HG03280 (cell line): Measurements from ENCODE around the gene METTL27.
"Not testable (repeated sequence)": the region's sequence is repeated elsewhere in the genome, so short reads cannot be mapped to it uniquely, and the experiment has no call there.

Experiments used
- ATAC-seq: cut with Tn5 transposase; IDR thresholded peaks from one replicate; pipeline ENCODE4 v1.9.1; 2021; ENCODE audit warnings: mild to moderate bottlenecking, moderate library complexity; ENCODE audit not compliant: unreplicated experiment

Gene METTL27

DNA sequence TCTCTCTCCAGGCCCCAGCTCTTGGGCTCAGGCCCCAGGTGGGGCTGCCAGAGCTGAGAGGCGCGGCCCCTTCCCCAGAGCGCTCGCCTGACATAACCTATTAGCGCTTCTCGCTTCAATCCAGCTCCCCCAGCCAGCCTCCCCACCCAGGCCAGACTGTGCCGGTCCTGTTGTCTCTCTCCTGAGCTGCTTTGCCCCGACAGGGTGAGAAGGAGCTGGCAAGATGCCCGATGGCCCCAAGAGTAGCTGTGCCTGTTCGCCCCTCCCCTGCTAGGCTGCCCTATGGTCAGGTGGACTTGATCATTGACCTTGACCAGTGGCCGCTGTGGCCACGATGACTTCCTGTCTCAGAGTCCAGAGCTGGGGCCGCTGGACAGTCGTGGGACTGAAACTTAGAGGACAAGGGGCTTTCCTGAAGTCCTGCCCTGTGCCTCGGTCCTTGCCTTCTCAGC lies 27.8 kb upstream of the METTL27 start:
- ATAC-seq: no peak

- ATAC-seq: no peak
Measured at GRCh38 chr7:73869011-73869798, 26.9 kb upstream of the METTL27 start.

GRCh38 chr7:73866446-73866767 lies 24.1 kb upstream of the METTL27 start:
- no peak for ATAC-seq

DNA sequence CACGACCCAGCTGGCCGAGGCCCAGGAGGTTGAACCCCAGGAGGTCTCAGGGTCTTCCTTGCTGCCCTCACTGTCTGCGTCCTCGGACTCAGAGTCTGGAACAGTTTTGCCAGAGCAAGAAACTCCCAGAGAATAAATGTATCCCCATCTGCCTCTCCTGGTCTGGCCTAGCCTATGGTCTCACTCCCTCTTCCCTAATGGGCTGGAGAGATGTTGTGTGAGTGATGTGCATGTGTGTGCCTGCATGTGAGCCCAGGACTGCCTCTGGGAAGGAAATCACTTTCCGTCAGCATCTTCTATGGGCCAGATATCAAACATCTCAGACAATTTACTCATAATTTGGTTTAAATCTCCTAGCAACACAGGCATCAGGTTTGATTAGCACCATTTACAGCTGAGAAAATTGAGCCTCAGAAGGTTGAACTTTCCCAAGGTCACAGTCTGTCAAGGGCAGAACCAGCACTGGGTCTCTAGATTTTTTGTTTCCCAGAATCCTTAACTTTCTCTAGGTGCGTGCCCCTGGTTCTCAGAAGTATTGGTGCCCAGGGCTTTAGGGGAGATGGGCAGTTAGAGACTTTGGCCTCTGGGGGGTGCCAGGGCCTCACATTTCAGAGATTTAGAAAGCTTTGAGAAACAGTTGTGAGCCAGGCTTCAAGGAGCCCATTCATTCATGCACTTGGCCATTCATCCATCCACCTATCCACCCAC lies 23.6 kb upstream of the METTL27 start:
- ATAC-seq: no peak

GRCh38 chr7:73864981-73865711 lies 22.8 kb upstream of the METTL27 start:
- no peak for ATAC-seq

DNA sequence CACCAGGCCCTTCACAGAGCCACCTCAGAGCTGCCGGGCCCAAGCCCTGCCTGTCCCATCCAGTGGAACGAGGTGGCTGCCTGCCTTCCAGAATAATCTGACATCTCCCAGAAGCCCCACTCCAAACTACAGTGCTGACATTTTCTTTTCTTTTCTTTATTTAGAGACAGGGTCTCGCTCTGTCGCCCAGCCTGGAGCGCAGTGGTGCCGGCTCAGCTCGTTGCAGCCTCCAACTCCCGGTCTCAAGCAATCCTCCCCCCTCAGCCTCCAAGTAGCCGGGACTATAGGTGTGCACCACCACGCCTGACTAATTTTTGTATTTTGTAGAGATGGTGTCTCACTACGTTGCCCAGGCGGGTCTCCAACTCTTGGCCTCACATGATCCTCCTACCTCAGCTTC lies 19.0 kb upstream of the METTL27 start:
- no peak for ATAC-seq

- ATAC-seq: no peak
Measured at GRCh38 chr7:73860859-73861258, 18.5 kb upstream of the METTL27 start, which contains the start of gene TMEM270. Gene TMEM270, plus strand, starts transcription at chr7:73861159. Its CDS starts 36 bp downstream, at chr7:73861195.

- ATAC-seq: no peak
Measured at GRCh38 chr7:73858807-73859206, 16.5 kb upstream of the METTL27 start.

GRCh38 chr7:73856941-73857340 lies 14.6 kb upstream of the METTL27 start:
- ATAC-seq: no peak

DNA sequence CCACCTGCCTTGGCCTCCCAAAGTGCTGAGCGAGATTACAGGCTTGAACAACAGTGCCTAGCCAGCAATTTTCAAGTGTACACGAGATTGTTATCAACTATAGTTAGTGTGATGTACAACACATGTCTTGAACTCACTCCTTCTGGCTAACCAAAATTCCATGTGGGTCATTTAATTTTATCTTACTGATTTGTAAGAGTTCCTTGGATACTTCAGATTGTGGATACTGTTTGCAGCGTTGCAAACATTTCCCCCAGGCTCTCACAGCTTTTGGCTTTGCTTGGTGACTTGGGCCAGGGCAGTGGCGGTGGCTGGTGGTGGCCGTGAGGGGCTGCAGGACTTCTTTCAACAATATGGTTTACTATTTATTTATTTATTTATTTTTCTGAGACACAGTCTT lies 10.2 kb upstream of the METTL27 start:
- no peak for ATAC-seq

DNA sequence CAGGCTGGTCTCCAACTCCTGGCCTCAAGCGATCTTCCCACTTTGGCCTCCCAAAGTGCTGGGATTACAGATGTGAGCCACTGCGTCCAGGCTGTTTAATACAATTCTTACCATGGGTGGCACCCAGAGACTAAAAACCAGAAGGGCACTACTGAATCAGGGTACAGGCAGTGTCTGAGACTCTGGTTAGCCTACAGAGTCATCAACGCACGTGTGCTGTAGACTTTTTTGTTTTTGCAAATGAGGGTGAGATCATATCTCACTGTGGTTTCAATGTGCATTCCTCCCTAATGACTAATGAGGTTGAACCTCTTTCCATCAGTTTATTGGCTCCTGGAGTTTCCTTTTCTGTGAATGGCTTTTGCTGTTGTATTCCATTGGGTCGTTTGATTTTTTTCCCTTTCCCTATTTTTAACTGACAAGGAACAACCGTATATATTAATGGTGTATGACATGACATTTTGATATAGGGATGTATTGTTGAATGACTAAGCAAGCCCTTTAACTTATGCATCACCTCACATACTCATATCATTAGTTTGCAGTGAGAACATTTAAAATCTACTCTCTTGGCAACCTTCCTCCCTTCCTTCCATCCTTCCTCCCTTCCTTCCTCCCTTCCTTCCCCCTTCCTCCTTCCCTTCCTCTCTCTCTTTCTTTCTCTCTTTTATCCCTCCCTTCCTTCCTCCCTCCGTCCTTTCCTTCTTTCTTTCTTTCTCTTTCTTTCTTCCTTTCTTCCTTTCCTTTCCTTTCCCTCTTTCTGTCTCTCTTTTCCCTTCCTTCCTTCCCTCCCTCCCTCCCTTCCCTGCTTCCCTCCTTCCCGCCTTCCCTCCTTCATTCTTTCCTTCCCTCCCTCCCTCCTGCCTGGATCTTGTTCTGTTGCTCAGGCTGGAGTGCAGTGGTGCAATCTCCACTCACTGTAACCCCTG lies 9.4 kb upstream of the METTL27 start:
- ATAC-seq: peak; percentile 81

- no peak for ATAC-seq
Measured at GRCh38 chr7:73850781-73851207, 8.5 kb upstream of the METTL27 start.

DNA sequence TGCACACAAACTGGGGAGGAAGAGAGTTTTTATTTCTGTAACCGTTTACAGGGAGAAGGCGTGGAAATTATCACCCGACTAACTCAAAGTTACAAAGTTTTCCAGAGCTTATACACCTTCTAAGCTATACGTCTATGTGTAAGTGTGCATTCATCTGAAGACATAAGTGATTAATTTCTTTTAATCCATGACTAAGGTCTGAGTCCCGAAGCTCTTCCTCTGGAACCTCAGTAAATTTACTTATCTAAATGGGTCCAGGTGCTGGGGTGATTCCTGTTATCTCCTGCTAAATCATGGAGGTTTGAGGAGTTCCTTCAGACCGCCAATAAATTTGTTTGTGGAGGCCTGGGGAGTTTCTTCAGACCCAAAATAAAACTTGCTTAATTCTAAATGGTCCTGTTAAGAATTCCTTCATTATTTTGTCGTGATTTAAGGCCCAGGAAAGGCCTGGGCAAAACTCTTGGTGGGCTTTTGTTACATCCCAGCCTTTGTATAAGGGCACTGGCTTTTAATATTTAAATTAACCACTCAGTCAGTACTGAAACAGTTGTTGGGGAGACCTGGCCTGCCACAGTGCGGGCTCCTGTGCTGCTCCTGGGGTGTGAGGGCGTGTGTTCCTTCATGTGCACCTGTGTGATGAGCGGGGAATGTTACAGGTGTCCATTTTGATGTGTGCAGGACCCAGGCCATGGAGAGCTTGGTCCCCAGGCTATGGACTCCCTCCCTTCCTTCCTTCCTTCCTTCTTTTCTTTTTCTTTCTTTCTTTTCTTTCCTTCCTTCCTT lies 5.8 kb upstream of the METTL27 start:
- ATAC-seq: no peak

GRCh38 chr7:73845701-73846195 lies 3.4 kb upstream of the METTL27 start:
- ATAC-seq: not testable (repeated sequence)

GRCh38 chr7:73844848-73845460 lies 2.6 kb upstream of the METTL27 start:
- no peak for ATAC-seq

- ATAC-seq: no peak
Measured at GRCh38 chr7:73844131-73844547, 1.8 kb upstream of the METTL27 start.

GRCh38 chr7:73841689-73842066 lies 638 bp downstream of the METTL27 start:
- no peak for ATAC-seq

DNA sequence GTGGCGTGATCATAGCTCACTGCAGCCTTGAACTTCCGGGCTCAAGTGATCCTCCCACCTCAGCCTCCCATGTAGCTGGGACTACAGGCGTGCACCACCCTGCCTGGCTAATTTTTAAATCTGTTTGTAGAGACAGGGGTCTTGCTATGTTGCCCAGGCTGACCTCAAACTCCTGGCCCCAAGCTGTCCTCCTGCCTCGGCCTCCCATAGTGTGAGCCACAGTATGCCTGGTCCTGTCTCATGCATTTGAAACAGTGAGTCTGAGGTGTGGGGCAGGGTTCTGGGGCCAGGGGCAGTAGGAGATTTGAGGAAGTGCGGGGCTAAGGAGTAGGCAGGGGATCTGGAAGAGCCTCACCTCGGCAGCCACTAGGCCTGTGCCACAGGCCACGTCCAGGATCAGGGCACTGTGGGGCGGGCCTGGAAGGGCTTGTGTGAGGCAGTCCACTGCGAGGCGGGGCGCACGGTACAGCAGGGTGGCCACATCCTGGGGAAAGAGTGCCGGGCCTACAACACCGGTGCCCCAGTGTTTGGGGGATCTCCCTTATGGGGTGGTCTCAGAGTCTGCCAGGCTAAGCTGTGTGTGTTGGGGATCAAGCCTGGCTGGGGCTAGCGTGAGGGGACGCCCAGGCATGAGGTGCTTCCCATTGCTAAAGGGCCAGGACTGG lies 1.5 kb downstream of the METTL27 start:
- ATAC-seq: no peak
